ENCODE data around the gene ATP1A2. TPM values are rescaled to one million over a fixed set of nuclear protein-coding genes. Genes with fewer than 3 reads are reported as not detected.

Gene ATP1A2
- total and polyA plus RNA-seq, 2 of the 8 experiments (the other 6 are each of a cell fraction or from before 2014, with no cell fraction given), result 39.7 to 40.8 TPM

GRCh38 chr1:160087118-160087662 lies 28.4 kb upstream of the ATP1A2 start:
- FAIRE-seq (no peak), DNase-seq (ENCODE audit: low read depth in 1 of 2, low spot score in 2 of 2) (no peak)
- no peak overlapping the region for H4K91ac ChIP-seq (replicated peaks; ENCODE audit: insufficient read length, low read length)
- H2BK5ac ChIP-seq (ENCODE audit: low read depth, low read length), result no peak overlapping the region
- no peak overlapping the region for H4K8ac ChIP-seq (ENCODE audit: extremely low read depth, insufficient read depth, low read length)
- H3K4me2 ChIP-seq (ENCODE audit: insufficient read depth in 1 of 2, low read depth in 2 of 2, low read length in 2 of 2), result no peak overlapping the region
- H3K27ac ChIP-seq (ENCODE audit: low read depth, low read length), result no peak overlapping the region
- H3K9ac ChIP-seq (replicated peaks in 1 of 4; ENCODE audit: extremely low read depth in 1 of 4, low read depth in 3 of 4, low read length in 3 of 4), result no peak overlapping the region
- H4K5ac ChIP-seq (ENCODE audit: insufficient read length, low read depth, low read length), result no peak overlapping the region
- no peak overlapping the region for H3K4me3 ChIP-seq (ENCODE audit: extremely low read depth in 1 of 4, insufficient read depth in 2 of 4, low read depth in 3 of 4, low read length in 4 of 4)
- H2AFZ ChIP-seq (ENCODE audit: low read length), result no peak overlapping the region
- no peak overlapping the region for H3K18ac ChIP-seq (ENCODE audit: extremely low read depth, low read length)
- H3K36me3 ChIP-seq (ENCODE audit: control insufficient read depth in 2 of 4, insufficient read depth in 4 of 4, low read length in 3 of 4), result peaks cover 3 to 14% (median 8%) of the 10 kb centered on the region in 4 experiments; a peak in 7 of 8 replicates
- H2AK5ac ChIP-seq (ENCODE audit: low read depth, low read length), result no peak overlapping the region
- H3K23ac ChIP-seq (ENCODE audit: insufficient read length), result no peak overlapping the region
- H2BK12ac ChIP-seq (ENCODE audit: low read depth, low read length), result no peak overlapping the region
- H3K14ac ChIP-seq (ENCODE audit: insufficient read length), result no peak overlapping the region
- no peak overlapping the region for H2BK120ac ChIP-seq (replicated peaks; ENCODE audit: low read depth, low read length)
- no peak overlapping the region for H3K4ac ChIP-seq (replicated peaks; ENCODE audit: insufficient read length, low read depth, low read length)
- H2BK15ac ChIP-seq (ENCODE audit: low read length), result no peak overlapping the region
- no peaks in the 10 kb centered on the region for H3K79me2 ChIP-seq (ENCODE audit: control insufficient read depth in 1 of 2, insufficient read depth in 2 of 2, low read length in 2 of 2)
- no peaks in the 10 kb centered on the region; the same call in 1 of the 2 replicates for H3K79me1 ChIP-seq (ENCODE audit: low read depth, low read length)
- ChIA-PET POLR2A (ENCODE audit: partially characterized antibody) (interaction anchor here (0.8 to 4.6 kb wide), 8 partner anchors 9 to 124 kb away, joined by 3 to 39 read pairs (median 4); partner anchors contain the start of genes ATP1A2, IGSF8 and KCNJ10), CTCF (ENCODE audit: partially characterized antibody) (interaction anchor here (0.6 to 50.1 kb wide), 20 partner anchors 8 to 204 kb away, joined by 3 to 1874 read pairs (median 6); partner anchors contain the start of genes IGSF8 and KCNJ10)
- no peak overlapping the region for H2BK20ac ChIP-seq (ENCODE audit: low read length)
- H3K23me2 ChIP-seq (ENCODE audit: low read depth, low read length), result no peaks in the 10 kb centered on the region; the same call in 1 of the 2 replicates
- no peak for TF ChIP-seq SIN3A (conservative IDR thresholded peaks at IDR 0.05 in 1 of 2, IDR thresholded peaks at IDR 0.05 in 1 of 2; ENCODE audit: low read depth in 1 of 2, low read length in 2 of 2)
- TF ChIP-seq TBP (IDR thresholded peaks at IDR 0.05; ENCODE audit: low read depth, low read length), result no peak
- TF ChIP-seq TAF1 (IDR thresholded peaks at IDR 0.05; ENCODE audit: low read depth, low read length), result no peak
- TF ChIP-seq CTBP2 (IDR thresholded peaks at IDR 0.05; ENCODE audit: borderline replicate concordance, insufficient read depth, insufficient read length, low read length), result no peak
- peaks cover 0 to 5% (median 3%) of the 10 kb centered on the region in 4 experiments; a peak in 4 of 7 replicates for H3K4me1 ChIP-seq (replicated peaks in 1 of 4; ENCODE audit: control insufficient read depth in 3 of 4, insufficient read depth in 4 of 4, low read length in 3 of 4)
- H3K56ac ChIP-seq (replicated peaks; ENCODE audit: insufficient read length, low read depth, low read length), result no peak overlapping the region
- H3K27me3 ChIP-seq (replicated peaks in 1 of 4; ENCODE audit: control insufficient read depth in 3 of 4, extremely low read depth in 1 of 4, insufficient read depth in 3 of 4, low read length in 3 of 4), result peaks cover 0 to 28% (median 22%) of the 10 kb centered on the region in 4 experiments; a peak in 6 of 7 replicates
- peaks cover 0 to 4% of the 10 kb centered on the region in 2 experiments for H4K20me1 ChIP-seq (replicated peaks in 1 of 2; ENCODE audit: control insufficient read depth in 1 of 2, insufficient read depth in 2 of 2, low read length in 2 of 2)
- H3K9me3 ChIP-seq (ENCODE audit: insufficient read depth in 2 of 2, low read depth in 1 of 2, low read length in 1 of 2), result peaks cover 0 to 4% of the 10 kb centered on the region in 2 experiments; a peak in 1 of 4 replicates
- WGBS, 2 experiments (ENCODE audit: extremely low coverage in 1 of 2, insufficient coverage in 1 of 2, insufficient read length in 1 of 2, insufficient replicate concordance in 2 of 2, low coverage in 1 of 2, low lambda C conversion rate in 2 of 2, missing lambda C conversion rate in 1 of 2), result 87% methylated on average over 12 of the region's 12 CpGs; no CpG with 5 or more reads in 1 of the 2 experiments
